Liver (tissue), 9 donors: ENCODE measurements around the gene CDH26. TPM values are rescaled to one million over a fixed set of nuclear protein-coding genes. Genes with fewer than 3 reads are reported as not detected.

ENCODE experiments used
- DNase-seq: peaks from one replicate; pipeline ENCODE4 v3.0.0-alpha.2; 2017; ENCODE audit warnings: low spot score
- H3K27ac ChIP-seq, 2 donors: one replicate each; pipeline ENCODE4 v1.7.0; 2013; ENCODE audit warnings: inconsistent platforms in 2 of 2, low read length in 2 of 2, control low read depth in 1 of 2, low read depth in 1 of 2, mild to moderate bottlenecking in 1 of 2
- H3K27me3 ChIP-seq, 4 donors: one replicate each; pipeline versions ENCODE4 v1.6.1 to v1.7.0; 2013; ENCODE audit warnings: low read length in 3 of 4, inconsistent platforms in 1 of 4, mild to moderate bottlenecking in 1 of 4, moderate library complexity in 1 of 4; ENCODE audit not compliant: control insufficient read depth in 4 of 4, insufficient read depth in 4 of 4
- H3K36me3 ChIP-seq, 4 donors: one replicate each; pipeline versions ENCODE4 v1.6.1 to v1.7.0; 2013; ENCODE audit warnings: low read length in 3 of 4, mild to moderate bottlenecking in 3 of 4, low read depth in 1 of 4, moderate library complexity in 1 of 4; ENCODE audit not compliant: control insufficient read depth in 4 of 4, insufficient read depth in 3 of 4
- H3K4me1 ChIP-seq, 4 donors: one replicate each; pipeline versions ENCODE4 v1.6.1 to v1.7.0; 2013; ENCODE audit warnings: low read length in 3 of 4, mild to moderate bottlenecking in 3 of 4, moderate library complexity in 1 of 4; ENCODE audit not compliant: control insufficient read depth in 4 of 4, insufficient read depth in 4 of 4
- H3K4me3 ChIP-seq, 3 donors: one replicate each; pipeline versions ENCODE4 v1.6.1 to v1.7.0; 2013; ENCODE audit warnings: low read length in 3 of 3, control low read depth in 1 of 3, low read depth in 1 of 3, mild to moderate bottlenecking in 1 of 3
- H3K9ac ChIP-seq, 2 donors: one replicate each; pipeline ENCODE4 v1.7.0; 2013; ENCODE audit warnings: low read length in 2 of 2, mild to moderate bottlenecking in 2 of 2, moderate library complexity in 2 of 2, control low read depth in 1 of 2, low read depth in 1 of 2
- H3K9me3 ChIP-seq, 4 donors: one replicate each; pipeline versions ENCODE4 v1.6.1 to v1.7.0; 2013; ENCODE audit warnings: low read length in 3 of 4; ENCODE audit not compliant: control insufficient read depth in 4 of 4
- ATF3 ChIP-seq: IDR thresholded peaks from 2 replicates; pipeline ENCODE4 v1.6.1; 2016; ENCODE audit warnings: antibody characterized with exemption
- EGR1 ChIP-seq, 2 donors: IDR thresholded peaks; 2 replicates each; pipeline ENCODE4 v1.6.1; 2016 to 2018; ENCODE audit warnings: antibody characterized with exemption in 2 of 2, low read depth in 2 of 2
- FOXA2 ChIP-seq: IDR thresholded peaks from 2 replicates; pipeline ENCODE4 v1.6.1; 2016; ENCODE audit warnings: antibody characterized with exemption
- GABPA ChIP-seq, 2 donors: IDR thresholded peaks in 1 of 2; conservative IDR thresholded peaks in 1 of 2; 2 replicates each; pipeline ENCODE4 v1.6.1; 2016; ENCODE audit warnings: antibody characterized with exemption in 2 of 2, mild to moderate bottlenecking in 1 of 2, moderate library complexity in 1 of 2
- HNF4A ChIP-seq, 2 donors: conservative IDR thresholded peaks; 2 replicates each; pipeline ENCODE4 v1.6.1; 2016; ENCODE audit warnings: antibody characterized with exemption in 2 of 2, mild to moderate bottlenecking in 2 of 2
- HNF4G ChIP-seq: IDR thresholded peaks from 2 replicates; pipeline ENCODE4 v1.6.1; 2016; ENCODE audit warnings: antibody characterized with exemption
- JUND ChIP-seq, 2 donors: IDR thresholded peaks; 2 replicates each; pipeline ENCODE4 v1.6.1; 2016; ENCODE audit warnings: antibody characterized with exemption in 2 of 2
- MAX ChIP-seq: IDR thresholded peaks from 2 replicates; pipeline ENCODE4 v1.6.1; 2016; ENCODE audit warnings: antibody characterized with exemption
- NR2F2 ChIP-seq: IDR thresholded peaks from 2 replicates; pipeline ENCODE4 v1.6.1; 2016; ENCODE audit warnings: antibody characterized with exemption
- RXRA ChIP-seq, 2 donors: IDR thresholded peaks; 2 replicates each; pipeline ENCODE4 v1.6.1; 2017 to 2018; ENCODE audit warnings: antibody characterized with exemption in 2 of 2, mild to moderate bottlenecking in 1 of 2
- SP1 ChIP-seq: IDR thresholded peaks from 2 replicates; pipeline ENCODE4 v1.6.1; 2018; ENCODE audit warnings: antibody characterized with exemption, mild to moderate bottlenecking
- TAF1 ChIP-seq: conservative IDR thresholded peaks from 2 replicates; pipeline ENCODE4 v1.6.1; 2016; ENCODE audit warnings: antibody characterized with exemption, mild to moderate bottlenecking
- YY1 ChIP-seq: IDR thresholded peaks from 2 replicates; pipeline ENCODE4 v1.6.1; 2016; ENCODE audit warnings: antibody characterized with exemption, mild to moderate bottlenecking
- ZBTB33 ChIP-seq: IDR thresholded peaks from 2 replicates; pipeline ENCODE4 v1.6.1; 2016; ENCODE audit warnings: antibody characterized with exemption
- WGBS: extraction: QIAGEN DNeasy Blood & Tissue Kit; methylation state at CpG from one replicate; pipeline ENCODE4 v1.1.7; 2013; 5-methylcytosine and 5-hydroxymethylcytosine counted together
- polyA plus RNA-seq, 2 donors: library from polyadenylated mRNA; stranded (reverse) in 1 of 2; unstranded in 1 of 2; fragments of 200-250 nt in 1 of 2; fragments of >200 nt in 1 of 2; fragmentation: Nextera tagmentation in 1 of 2; extraction: Ambion mirVana in 1 of 2; gene quantifications; one replicate each; pipeline versions ENCODE4 v1.2.1 to v1.2.3, GENCODE V29; 2013 to 2015
- total RNA-seq, 2 donors: library from RNA; depleted of rRNA; stranded (reverse); fragments of >200 nt; gene quantifications; one replicate each; pipeline ENCODE4 v1.2.3, GENCODE V29; 2014
- donor health status: healthy.
- donor health status: healthy.
- donor health status: healthy.
- donor health status: healthy.
- donor health status: healthy.

Gene CDH26
- total and polyA plus RNA-seq, 4 donors, result 0.03 to 0.70 (median 0.43) TPM

GRCh38 chr20:60031107-60031506, 72.9 kb downstream of the CDH26 start:
- H3K9me3 ChIP-seq, result peaks cover 0 to 2% (median 0%) of the 10 kb centered on the region in 4 donors
- TF ChIP-seq EGR1 (IDR thresholded peaks at IDR 0.05; ENCODE audit: low read depth in 2 of 2), result no peak
- H3K4me1 ChIP-seq, result peaks cover 3 to 13% (median 6%) of the 10 kb centered on the region in 4 donors
- peaks cover 0 to under 1% (median 0%) of the 10 kb centered on the region in 4 donors for H3K27me3 ChIP-seq
- DNase-seq, result no peak
- H3K27ac ChIP-seq, result no peak overlapping the region
- H3K9ac ChIP-seq, result no peak overlapping the region
- no peak overlapping the region for H3K4me3 ChIP-seq
- WGBS, result 89% methylated on average over 9 of the region's 9 CpGs
- no peaks in the 10 kb centered on the region for H3K36me3 ChIP-seq

- H3K27me3 ChIP-seq, result peaks cover 0 to 14% (median 2%) of the 10 kb centered on the region in 4 donors
- no peaks in the 10 kb centered on the region for H3K36me3 ChIP-seq
- DNase-seq, result no peak
- peaks cover 3 to 13% (median 6%) of the 10 kb centered on the region in 4 donors for H3K4me1 ChIP-seq
- TF ChIP-seq FOXA2 (no peak), JUND (IDR thresholded peaks at IDR 0.05) (no peak), GABPA (IDR thresholded peaks at IDR 0.05 in 1 of 2, conservative IDR thresholded peaks at IDR 0.05 in 1 of 2) (no peak), ZBTB33 (no peak), NR2F2 (peak; percentile 90), RXRA (IDR thresholded peaks at IDR 0.05) (peak; percentile 91 to 92), ATF3 (no peak), HNF4A (conservative IDR thresholded peaks at IDR 0.05) (peak in 1 of 2 donors; percentile 33), SP1 (peak; percentile 88), TAF1 (no peak)
- H3K27ac ChIP-seq, result no peak overlapping the region
- no peaks in the 10 kb centered on the region for H3K9me3 ChIP-seq
- WGBS, result 54% methylated on average over 9 of the region's 9 CpGs
- H3K9ac ChIP-seq, result no peak overlapping the region
- H3K4me3 ChIP-seq, result no peak overlapping the region
These were observed 76.2 kb downstream of the CDH26 start for GRCh38 chr20:60034231-60035110.

GRCh38 chr20:60035486-60035885, 77.3 kb downstream of the CDH26 start:
- no peak overlapping the region for H3K4me3 ChIP-seq
- whole genome bisulfite sequencing, result 89% methylated on average over 6 of the region's 6 CpGs
- H3K9me3 ChIP-seq, result no peaks in the 10 kb centered on the region
- TF ChIP-seq MAX (no peak), FOXA2 (no peak), SP1 (no peak), YY1 (no peak), HNF4G (no peak), GABPA (IDR thresholded peaks at IDR 0.05 in 1 of 2, conservative IDR thresholded peaks at IDR 0.05 in 1 of 2) (no peak), ATF3 (no peak)
- peaks cover 3 to 13% (median 6%) of the 10 kb centered on the region in 4 donors for H3K4me1 ChIP-seq
- H3K27ac ChIP-seq, result no peak overlapping the region
- H3K9ac ChIP-seq, result no peak overlapping the region
- no peak for DNase-seq
- H3K27me3 ChIP-seq, result peaks cover 0 to 16% (median 2%) of the 10 kb centered on the region in 4 donors
- no peaks in the 10 kb centered on the region for H3K36me3 ChIP-seq
